HG02571 (cell line): Measurements from ENCODE around the gene MTA3.

Source experiments
- ATAC-seq: cut with Tn5 transposase; IDR thresholded peaks from one replicate; pipeline ENCODE4 v1.9.1; 2021; ENCODE audit warnings: mild to moderate bottlenecking, moderate library complexity; ENCODE audit not compliant: unreplicated experiment

The MTA3 gene

GRCh38 chr2:42799881-42800280 is 231.4 kb downstream of the MTA3 start:
- ATAC-seq: no peak

GRCh38 chr2:42800461-42800962 is 232.1 kb downstream of the MTA3 start:
- ATAC-seq: no peak

- no peak for ATAC-seq
Observed at GRCh38 chr2:42800981-42801380, 232.5 kb downstream of the MTA3 start.

- ATAC-seq: no peak
Observed at GRCh38 chr2:42801381-42801780, 232.9 kb downstream of the MTA3 start.

- ATAC-seq: no peak
Observed at GRCh38 chr2:42802150-42802549, 233.7 kb downstream of the MTA3 start.

- ATAC-seq: no peak
Observed at GRCh38 chr2:42804338-42804737, 235.9 kb downstream of the MTA3 start.

- ATAC-seq: no peak
Observed at GRCh38 chr2:42804891-42805290, 236.5 kb downstream of the MTA3 start.
